Amniotic epithelial cell (primary cell): ENCODE data around the gene IFI35.
A peak's percentile ranks its signal among the peaks of the same experiment; 100 is the strongest.
"Not testable (repeated sequence)": the region's sequence is repeated elsewhere in the genome, so short reads cannot be mapped to it uniquely, and the experiment has no call there.

Experiments
- DNase-seq: peaks from one replicate; pipeline ENCODE4 v3.0.0-alpha.2; 2010; ENCODE audit warnings: low read depth

Gene IFI35

DNA sequence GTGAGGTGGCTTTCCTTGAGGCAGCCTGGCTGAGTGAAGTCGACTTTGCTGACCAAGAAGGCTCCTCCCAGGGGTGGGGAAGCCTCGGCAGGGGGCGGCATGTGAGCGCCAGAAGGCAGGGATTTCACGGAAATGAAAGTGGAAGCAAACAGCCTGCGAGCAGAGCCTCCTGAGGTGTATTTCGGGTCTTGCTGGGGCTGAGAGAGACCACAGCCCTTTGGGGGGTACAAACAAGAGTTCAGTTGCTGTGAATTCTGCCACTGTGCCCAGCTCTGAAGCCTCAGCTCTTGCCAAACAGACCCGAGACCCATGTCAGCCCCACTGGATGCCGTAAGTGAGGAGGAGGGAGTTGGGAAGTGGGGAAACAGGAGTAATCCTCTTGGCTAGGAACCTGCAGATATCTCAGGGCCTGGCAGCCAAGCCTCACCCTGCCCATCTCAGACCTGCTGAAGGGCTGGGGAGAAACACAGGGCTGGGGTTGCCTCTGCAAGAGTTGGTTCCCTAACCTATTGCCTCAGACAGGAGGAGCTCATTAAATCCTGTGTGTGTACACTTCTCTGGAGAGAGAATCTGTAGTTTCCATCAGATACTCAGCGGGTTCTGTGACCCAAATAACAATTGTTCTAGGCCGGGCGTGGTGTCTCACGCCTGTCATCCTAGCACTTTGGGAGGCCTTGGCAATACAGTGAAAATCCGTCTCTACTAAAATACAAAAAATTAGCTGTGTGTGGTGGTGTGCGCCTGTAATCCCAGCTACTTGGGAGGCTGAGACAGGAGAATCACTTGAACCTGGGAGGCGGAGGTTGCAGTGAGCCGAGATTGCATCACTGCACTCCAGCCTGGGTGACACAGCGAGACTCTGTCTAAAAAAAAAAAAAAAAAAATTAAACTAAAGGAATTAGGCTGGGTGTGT lies at the start of gene IFI35:
Gene IFI35, plus strand, starts transcription at position 146 of the 913 bp plus-strand sequence. Its CDS starts 164 bp downstream, at position 310.
- peak; percentile 83 for DNase-seq

DNA sequence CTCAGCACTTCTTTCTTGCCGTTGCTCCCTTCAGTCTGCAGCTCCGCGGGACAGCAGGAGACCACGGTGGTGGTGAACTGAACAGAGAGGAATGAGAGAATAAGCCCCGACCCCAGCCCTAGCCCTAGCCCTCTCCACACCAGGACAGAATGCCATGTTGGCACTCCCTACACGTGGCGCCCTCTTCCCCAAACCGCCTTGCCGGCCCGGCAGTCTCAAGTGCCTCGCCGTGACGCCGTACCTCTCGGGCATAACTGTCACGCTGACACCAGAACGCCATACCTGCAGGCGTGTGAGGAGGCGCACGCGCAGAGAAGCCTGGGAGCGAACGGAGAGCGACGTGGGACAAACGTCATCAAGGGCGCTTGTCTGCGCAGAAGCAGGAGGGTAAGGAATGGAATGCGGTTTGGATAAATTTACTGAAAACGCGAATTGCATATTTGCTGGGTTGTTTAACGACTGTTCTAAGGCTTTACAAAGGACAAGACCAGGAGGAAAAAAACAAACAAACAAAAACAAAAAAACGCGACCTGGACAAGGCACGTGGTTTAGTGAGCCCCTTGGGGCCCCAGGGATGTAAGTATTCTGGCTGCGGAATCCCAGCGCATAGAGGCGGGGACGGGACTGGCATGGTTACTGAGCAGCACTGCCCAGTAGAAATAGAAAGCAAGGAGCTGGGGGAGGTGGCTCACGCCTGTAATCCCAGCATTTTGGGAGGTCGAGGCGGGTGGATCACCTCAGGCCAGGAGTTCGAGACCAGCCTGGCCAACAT lies 42.2 kb upstream of the IFI35 start, which contains the start of gene AARSD1:
Gene AARSD1, minus strand, starts transcription at position 294 of the 772 bp plus-strand sequence. Its CDS starts 14 bp downstream, at position 280.
- peak; percentile 92 for DNase-seq

DNA sequence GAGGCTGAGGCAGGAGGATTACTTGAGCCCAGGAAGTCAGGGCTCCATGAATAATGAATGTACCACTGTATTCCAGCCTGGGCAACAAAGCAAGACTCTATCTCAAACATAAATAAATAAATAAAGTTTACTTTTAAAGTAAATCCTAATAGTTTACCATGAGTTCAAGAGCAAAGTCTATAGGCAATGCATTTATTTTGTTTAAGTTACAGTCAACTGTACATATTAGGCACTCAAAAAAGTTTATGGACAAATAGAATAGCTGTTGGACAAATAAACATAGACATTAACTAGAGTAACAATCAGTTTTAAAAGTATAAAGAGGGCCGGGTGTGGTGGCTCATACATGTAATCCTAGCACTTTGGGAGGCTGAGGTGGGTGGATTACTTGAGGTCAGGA lies 38.7 kb upstream of the IFI35 start:
- no peak for DNase-seq

DNA sequence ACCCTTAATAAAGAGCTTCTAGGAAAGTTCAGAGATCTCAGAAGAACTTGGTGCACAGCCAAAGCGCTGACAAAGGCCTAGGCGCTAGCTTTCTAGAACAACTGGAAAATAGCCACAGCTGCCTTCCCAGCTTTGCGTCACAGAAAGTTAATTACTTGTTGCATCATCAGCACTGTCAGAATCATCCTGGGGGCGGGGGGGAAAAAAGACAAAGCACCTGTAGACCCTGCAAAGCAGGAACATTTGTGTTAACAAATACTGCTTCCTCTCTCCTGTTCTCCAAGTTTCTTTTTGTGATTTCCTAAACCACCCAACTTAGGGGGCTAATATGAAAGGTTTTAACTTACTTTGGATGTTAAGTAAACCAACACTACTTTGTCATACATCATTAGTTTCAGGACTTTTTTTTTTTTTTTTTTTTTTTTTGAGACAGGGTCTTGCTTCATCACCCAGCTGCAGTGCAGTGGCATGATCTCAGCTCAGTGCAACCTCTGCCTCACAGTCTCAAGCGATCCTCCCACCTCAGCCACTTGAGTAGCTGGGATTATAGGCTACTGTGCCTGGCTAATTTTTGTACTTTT lies 37.5 kb upstream of the IFI35 start:
- peak; percentile 85 for DNase-seq

GRCh38 chr17:42971589-42971988 lies 35.0 kb upstream of the IFI35 start:
- no peak for DNase-seq

DNA sequence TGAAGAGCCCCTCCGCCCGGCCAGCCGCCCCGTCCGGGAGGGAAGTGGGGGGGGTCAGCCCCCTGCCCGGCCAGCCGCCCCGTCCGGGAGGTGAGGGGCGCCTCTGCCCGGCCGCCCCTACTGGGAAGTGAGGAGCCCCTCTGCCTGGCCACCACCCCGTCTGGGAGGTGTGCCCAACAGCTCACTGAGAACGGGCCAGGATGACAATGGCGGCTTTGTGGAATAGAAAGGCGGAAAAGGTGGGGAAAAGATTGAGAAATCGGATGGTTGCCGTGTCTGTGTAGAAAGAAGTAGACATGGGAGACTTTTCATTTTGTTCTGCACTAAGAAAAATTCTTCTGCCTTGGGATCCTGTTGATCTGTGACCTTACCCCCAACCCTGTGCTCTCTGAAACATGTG lies 33.3 kb upstream of the IFI35 start:
- not testable (repeated sequence) for DNase-seq

DNA sequence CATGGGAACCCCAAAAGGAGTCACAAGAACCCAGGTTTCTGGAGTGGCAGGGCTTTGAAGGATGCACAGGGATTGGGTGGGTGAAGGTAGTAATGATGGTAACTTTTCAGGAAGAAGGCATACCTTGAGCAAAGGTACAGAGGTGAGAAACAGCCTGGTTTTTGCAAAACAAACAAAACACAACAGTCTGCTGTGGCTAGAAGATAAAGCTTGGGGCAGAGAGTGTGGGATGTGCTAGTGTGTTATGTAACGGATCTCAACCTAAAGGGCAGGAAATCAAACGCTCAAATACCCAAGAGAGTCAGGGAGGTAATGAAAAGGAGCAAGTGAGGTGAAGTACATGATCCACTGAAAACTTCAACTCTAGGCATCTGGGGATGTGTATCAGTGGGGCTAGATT lies 31.3 kb upstream of the IFI35 start:
- DNase-seq = no peak

- DNase-seq = not testable (repeated sequence)
Measured at GRCh38 chr17:42975701-42976100, 30.9 kb upstream of the IFI35 start.

GRCh38 chr17:42979511-42980273 lies 26.9 kb upstream of the IFI35 start, which contains the start of gene PTGES3L:
Gene PTGES3L, minus strand, starts transcription at chr17:42980080. Its CDS starts 27 bp downstream, at chr17:42980053.
- DNase-seq = peak; percentile 36

DNA sequence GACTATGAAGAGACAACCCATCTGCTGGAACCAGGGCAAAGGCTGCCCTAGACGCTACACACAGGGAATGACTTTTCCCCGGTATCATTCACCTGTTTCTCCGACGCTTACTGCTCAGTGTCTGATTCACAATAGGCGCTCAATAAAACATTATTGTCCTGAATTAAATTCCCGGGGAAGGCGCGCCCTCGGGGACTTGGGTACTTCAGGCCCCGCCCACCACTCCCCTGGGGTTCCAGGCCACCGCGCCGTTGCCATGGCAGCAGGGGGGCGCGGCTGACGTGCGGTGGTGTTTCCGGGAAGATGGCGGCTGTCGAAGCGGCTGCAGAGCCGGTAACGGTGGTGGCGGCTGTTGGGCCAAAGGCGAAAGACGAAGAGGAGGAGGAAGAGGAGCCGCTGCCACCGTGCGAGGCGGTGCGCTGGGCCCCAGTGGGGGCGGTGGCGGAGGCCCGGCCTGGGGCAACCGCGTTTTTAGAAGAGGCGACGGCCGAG lies 26.3 kb upstream of the IFI35 start, which contains the start of gene RUNDC1:
Gene RUNDC1, plus strand, starts transcription at position 292 of the 492 bp plus-strand sequence. Its CDS starts 12 bp downstream, at position 304.
- peak; percentile 67 for DNase-seq

DNA sequence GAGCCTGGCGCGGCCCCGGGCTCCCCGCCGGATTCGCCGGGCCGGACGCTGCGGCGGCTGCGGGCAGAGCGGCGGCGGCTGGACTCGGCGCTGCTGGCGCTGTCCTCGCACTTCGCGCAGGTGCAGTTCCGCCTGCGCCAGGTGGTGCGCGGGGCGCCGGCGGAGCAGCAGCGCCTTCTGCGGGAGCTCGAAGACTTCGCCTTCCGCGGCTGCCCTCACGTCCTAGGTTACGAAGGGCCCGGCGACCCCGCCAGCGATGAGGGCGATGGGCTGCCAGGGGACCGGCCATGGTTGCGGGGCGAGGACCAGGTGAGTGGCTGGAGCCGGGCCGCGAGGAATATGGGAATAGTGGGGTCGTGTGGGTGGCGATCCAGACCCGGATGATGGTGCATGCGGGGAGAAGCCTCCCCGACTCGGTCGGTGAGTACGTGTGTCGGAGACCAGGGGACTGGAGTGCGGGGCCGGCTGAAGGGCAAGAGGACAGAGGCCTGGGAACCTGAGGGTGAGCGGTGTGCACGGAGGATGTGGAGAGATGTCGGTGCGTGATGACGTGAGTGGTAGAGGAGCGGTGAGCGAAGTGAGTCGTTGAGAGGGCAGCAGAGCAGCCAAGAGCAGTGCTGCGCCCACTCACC lies 25.7 kb upstream of the IFI35 start:
- DNase-seq = peak; percentile 55

GRCh38 chr17:42982266-42982665 lies 24.3 kb upstream of the IFI35 start:
- peak; percentile 29 for DNase-seq

GRCh38 chr17:42985225-42985624 lies 21.4 kb upstream of the IFI35 start:
- no peak for DNase-seq

GRCh38 chr17:42989141-42989540 lies 17.4 kb upstream of the IFI35 start:
- peak; percentile 12 for DNase-seq

DNA sequence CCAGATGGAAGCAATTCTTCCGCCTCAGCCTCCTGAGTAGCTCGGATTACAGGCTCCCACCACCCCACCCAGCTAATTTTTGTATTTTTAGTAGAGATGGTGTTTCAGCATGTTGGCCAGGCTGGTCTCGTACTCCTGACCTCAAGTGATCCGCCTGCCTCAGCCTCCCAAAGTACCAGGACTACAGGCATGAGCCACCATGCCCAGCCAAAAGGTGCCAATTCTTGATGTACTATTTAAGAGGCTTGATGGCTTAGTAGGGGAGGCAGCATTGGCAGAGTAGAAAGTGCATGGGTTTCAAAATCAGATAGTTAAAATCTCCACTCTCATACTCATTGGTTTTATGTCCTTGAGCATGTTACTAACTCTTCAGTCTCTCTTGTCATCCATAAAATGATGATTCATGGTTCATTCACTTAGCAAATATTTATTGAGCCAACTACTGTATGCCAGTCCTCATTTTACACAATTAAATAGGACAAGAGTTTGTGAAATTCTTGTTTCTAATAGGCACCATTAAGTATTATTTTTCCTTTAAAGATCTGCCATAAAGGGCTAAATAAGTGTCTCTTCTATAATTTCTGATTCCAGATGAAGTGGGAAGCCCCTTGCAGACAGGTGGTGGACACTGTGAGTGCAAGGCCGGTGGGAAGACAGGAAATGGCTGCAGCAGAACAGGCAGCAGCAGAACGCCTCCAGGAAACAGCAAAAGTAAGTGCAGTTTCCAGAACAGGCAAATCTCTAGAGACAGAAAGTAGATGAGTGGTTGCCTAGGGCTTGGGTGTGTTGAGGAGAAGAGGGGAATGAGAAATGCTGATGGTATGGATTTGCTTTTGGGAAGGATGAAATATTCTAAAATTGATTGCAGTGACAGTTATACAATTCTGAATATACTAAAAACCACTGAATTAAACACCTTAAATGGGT lies 16.6 kb upstream of the IFI35 start:
- peak; percentile 45 for DNase-seq

GRCh38 chr17:42991471-42991870 lies 15.1 kb upstream of the IFI35 start:
- no peak for DNase-seq

- no peak for DNase-seq
Measured at GRCh38 chr17:42992872-42993271, 13.7 kb upstream of the IFI35 start.

GRCh38 chr17:42993913-42994312 lies 12.7 kb upstream of the IFI35 start:
- not testable (repeated sequence) for DNase-seq

DNA sequence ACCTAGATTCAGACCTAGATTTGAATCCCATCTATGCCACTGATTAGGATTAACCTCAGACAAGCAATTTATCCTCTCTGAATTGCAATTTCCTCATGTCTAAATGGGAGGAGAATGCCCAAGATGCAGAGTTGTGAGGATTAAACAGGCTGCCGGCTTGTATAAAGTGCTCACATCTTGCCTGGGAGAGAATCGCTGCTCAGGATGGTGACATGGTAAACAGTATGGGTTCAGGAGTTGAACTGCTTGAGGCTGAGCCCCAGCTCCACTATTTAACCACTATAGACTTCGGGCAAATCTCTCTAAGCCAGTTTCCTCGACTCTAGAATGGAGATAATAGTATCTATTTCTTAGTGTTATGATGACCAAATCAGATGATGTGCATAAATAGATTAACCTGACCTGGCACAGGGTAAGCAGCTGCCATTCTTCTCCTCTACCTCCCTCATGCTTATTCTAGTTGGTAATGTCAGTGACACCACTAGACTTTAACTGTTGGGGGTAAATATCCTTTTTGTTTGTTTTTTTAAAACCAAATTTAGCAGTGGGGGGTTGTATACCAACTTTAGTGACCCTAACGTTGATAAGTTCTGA lies 9.1 kb upstream of the IFI35 start:
- DNase-seq = no peak
